ENCODE measurements around the gene SIPA1L2. TPM values are rescaled to one million over a fixed set of nuclear protein-coding genes. Genes with fewer than 3 reads are reported as not detected.

Gene SIPA1L2
- total and polyA plus RNA-seq, 2 of the 4 experiments (the other 2 are of a cell fraction), result 7.1 to 13.4 TPM

DNA sequence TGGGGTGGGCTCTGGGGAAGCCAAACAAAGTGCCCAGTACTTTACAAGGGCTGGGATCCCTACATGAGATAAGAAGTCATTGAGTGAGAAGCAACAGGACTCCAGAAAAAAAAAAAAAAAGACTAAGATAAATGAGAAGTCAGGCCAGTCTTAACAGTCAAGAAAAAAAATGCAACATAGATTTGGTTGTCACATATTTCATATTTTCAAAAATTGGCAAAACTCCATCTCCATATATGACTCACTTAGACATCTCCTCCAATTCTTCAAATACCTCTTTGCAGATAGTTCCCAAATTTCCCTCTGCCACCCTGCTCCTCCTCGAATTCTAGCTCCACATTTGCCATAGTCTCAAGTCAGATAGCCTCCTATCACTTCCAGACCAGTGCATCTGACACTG, 20.9 kb upstream of the SIPA1L2 start:
- Histone ChIP-seq H2BK120ac (ENCODE audit: low read depth, low read length) (no peak overlapping the region), H2BK5ac (ENCODE audit: low read depth, low read length, poor library complexity, severe bottlenecking) (no peak overlapping the region), H3K4me1 (ENCODE audit: control insufficient read depth, insufficient read depth, low read length) (no peaks in the 10 kb centered on the region), H3K23ac (ENCODE audit: low read depth, low read length) (no peak overlapping the region), H2AFZ (replicated peaks; ENCODE audit: low read length, poor library complexity) (no peak overlapping the region), H3K27me3 (ENCODE audit: control insufficient read depth, insufficient read depth, low read length) (peaks cover 4% of the 10 kb centered on the region), H3K18ac (ENCODE audit: low read depth, low read length) (no peak overlapping the region), H3K4me3 (ENCODE audit: insufficient read depth, low read depth, low read length) (no peak overlapping the region), H3K9ac (ENCODE audit: low read depth, low read length) (no peak overlapping the region), H2BK15ac (ENCODE audit: low read depth, low read length) (no peak overlapping the region), H3K27ac (ENCODE audit: insufficient read depth, low read length) (no peak overlapping the region), H3K9me1 (ENCODE audit: insufficient read depth, low read length) (no peaks in the 10 kb centered on the region), H2AK9ac (replicated peaks; ENCODE audit: low read depth, low read length, poor library complexity) (no peak overlapping the region), H3K14ac (replicated peaks; ENCODE audit: low read depth, low read length) (no peak overlapping the region), H4K5ac (ENCODE audit: low read depth, low read length) (no peak overlapping the region), H3K79me1 (ENCODE audit: low read depth in 1 of 2, low read length in 2 of 2) (no peaks in the 10 kb centered on the region), H3K36me3 (ENCODE audit: control insufficient read depth, insufficient read depth, low read length) (no peaks in the 10 kb centered on the region), H4K20me1 (ENCODE audit: insufficient read depth, low read length) (no peaks in the 10 kb centered on the region), H3K4me2 (ENCODE audit: low read depth, low read length) (no peak overlapping the region), H2BK20ac (ENCODE audit: low read depth, low read length) (no peak overlapping the region), H3K9me3 (ENCODE audit: control insufficient read depth, insufficient read depth, low read length) (no peaks in the 10 kb centered on the region), H4K91ac (ENCODE audit: insufficient read depth, low read depth, low read length) (no peak overlapping the region), H3K56ac (ENCODE audit: extremely low read depth, insufficient read depth, low read length) (no peak overlapping the region), H3K4ac (ENCODE audit: low read depth, low read length) (no peak overlapping the region), H2AK5ac (ENCODE audit: low read depth, low read length) (no peak overlapping the region), H4K8ac (ENCODE audit: low read depth in 2 of 2, low read length in 2 of 2) (no peak overlapping the region)
- ATAC-seq (ENCODE audit: low read depth) (no peak), DNase-seq (no peak)
- no TSS peak for BruUV-seq (replicated peaks)
- intact Hi-C loops (cut with micrococcal nuclease) (no loop called here), in situ Hi-C loops (cut with MboI; ENCODE audit: low sequenced_read_pairs) (no loop called here), dilution Hi-C loops (cut with HindIII; ENCODE audit: low sequenced_read_pairs, unreplicated experiment) (no loop called here)
- TF ChIP-seq, protein P1, sequence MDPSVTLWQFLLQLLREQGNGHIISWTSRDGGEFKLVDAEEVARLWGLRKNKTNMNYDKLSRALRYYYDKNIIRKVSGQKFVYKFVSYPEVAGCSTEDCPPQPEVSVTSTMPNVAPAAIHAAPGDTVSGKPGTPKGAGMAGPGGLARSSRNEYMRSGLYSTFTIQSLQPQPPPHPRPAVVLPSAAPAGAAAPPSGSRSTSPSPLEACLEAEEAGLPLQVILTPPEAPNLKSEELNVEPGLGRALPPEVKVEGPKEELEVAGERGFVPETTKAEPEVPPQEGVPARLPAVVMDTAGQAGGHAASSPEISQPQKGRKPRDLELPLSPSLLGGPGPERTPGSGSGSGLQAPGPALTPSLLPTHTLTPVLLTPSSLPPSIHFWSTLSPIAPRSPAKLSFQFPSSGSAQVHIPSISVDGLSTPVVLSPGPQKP (IDR thresholded peaks at IDR 0.05; ENCODE audit: borderline replicate concordance, low read depth, low read length), result no peak
- TF ChIP-seq, protein P2, sequence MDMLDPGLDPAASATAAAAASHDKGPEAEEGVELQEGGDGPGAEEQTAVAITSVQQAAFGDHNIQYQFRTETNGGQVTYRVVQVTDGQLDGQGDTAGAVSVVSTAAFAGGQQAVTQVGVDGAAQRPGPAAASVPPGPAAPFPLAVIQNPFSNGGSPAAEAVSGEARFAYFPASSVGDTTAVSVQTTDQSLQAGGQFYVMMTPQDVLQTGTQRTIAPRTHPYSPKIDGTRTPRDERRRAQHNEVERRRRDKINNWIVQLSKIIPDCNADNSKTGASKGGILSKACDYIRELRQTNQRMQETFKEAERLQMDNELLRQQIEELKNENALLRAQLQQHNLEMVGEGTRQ (IDR thresholded peaks at IDR 0.05; ENCODE audit: low read depth, low read length), result no peak
- TF ChIP-seq RAD21 (IDR thresholded peaks at IDR 0.05; ENCODE audit: low read length), result no peak
- TF ChIP-seq SMC3 (IDR thresholded peaks at IDR 0.05; ENCODE audit: low read depth, low read length), result no peak
- TF ChIP-seq MAFK (IDR thresholded peaks at IDR 0.05; ENCODE audit: low read depth, low read length), result no peak
- no peak for TF ChIP-seq RCOR1 (IDR thresholded peaks at IDR 0.05; ENCODE audit: insufficient replicate concordance, low read length)
- 73% methylated on average over 1 of the region's 1 CpG; no CpG with 5 or more reads in 1 of the 2 experiments for WGBS, 2 experiments (ENCODE audit: extremely low coverage in 2 of 2, insufficient read length in 1 of 2)
- ChIA-PET POLR2A (ENCODE audit: unreplicated experiment) (no interaction called here), CTCF (no interaction called here)

All from IMR-90 (cell line).